GM18502 (cell line): ENCODE data around the gene HOXC13.

Experiments
- ATAC-seq: cut with Tn5 transposase; IDR thresholded peaks from one replicate; pipeline ENCODE4 v1.9.1; 2021; ENCODE audit warnings: mild to moderate bottlenecking; ENCODE audit not compliant: unreplicated experiment, poor library complexity

HOXC13 gene

DNA sequence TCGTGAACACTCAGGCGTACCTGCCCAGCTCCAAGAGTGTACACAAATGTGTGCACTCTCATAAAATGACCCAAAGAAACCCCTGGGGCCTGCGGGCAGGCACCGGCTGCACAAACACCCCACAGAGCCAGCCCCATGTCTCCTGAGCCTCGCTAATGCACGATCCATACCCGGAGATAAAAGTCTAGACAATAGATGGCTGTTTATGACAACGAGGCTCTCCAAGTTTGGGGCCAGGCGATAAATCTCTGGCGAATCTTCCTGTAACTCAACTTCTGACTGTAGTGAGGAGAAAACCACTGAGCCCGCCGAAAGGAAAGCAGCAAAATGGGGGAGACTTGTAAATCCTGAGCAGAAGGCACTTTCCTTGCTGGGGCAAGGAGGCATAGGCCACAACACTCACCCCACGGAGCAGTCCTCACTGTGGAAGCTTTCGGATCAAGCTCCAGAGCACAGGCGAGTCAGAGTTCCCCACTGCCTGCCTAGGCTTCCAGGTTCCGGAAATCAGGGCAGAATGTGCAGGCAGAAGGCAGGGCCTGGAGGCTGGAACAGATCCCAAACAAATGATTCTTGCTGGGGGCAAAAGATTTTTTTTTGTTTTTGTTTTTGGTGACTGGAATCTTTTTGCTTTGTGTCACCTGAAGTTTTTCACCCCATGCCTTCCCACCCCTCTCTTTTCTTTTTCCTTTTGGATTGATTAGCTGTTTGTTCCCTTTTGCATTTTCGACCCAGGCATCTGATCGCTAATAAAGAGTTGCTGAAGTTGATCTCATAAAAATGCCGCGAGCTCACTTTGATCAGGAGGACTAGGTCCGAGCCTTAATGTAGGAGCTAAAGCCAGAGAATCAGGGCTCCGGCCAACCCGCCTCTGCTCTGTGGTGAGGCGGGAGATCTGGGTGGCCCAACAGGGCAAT is 29.8 kb downstream of the HOXC13 start:
- ATAC-seq, result no peak

DNA sequence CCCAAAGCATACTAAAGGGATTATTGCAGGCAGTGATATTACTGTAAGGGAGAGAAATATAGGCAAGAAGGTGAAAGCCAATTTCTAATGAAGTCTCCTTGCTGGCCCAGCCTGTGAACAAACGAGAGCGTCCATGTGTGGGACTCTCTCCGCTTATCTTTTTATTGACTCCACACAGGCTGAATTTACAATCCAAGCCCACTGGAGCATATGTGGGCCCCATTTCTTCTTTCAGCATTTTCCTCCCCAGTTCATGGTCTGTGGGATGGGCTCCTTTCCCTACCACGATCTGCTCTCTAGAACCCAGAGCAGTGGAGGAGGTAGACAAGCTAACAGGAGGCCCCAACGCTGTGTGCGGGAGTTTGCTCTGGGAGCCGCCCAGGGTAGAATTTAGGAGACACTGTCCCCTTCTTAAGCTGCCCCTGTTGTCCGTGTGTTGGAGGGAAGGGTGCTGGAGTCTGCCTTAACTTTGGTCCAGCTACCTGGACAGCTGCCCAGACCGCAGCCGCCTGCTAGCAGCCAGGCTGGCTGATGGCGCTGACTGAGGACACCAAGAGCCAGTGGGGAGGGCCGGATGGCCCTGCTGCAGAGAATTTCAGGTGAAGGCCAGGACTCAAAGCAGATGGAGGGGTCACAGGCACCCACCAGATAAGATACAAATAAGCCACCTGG is 31.1 kb downstream of the HOXC13 start:
- no peak for ATAC-seq

DNA sequence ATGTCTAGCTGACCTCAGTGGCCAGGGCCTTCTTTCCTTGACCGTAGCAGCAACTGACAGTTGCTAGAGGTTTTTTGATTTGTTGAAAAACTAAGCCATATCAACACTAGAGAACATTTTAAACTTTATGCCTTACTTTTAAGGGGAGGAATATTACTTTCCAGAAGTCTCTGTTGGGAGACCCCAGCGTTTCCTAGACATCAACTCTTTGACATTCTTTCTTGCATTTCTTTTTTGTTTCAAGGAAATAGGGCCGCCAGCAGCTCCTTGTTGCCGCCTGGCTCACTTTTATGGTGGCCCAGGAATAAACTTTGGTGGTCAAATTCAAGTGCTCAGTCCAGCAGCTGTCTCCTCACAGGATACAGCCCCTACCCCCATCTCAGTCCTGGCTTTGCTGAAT is 31.8 kb downstream of the HOXC13 start:
- no peak for ATAC-seq

DNA sequence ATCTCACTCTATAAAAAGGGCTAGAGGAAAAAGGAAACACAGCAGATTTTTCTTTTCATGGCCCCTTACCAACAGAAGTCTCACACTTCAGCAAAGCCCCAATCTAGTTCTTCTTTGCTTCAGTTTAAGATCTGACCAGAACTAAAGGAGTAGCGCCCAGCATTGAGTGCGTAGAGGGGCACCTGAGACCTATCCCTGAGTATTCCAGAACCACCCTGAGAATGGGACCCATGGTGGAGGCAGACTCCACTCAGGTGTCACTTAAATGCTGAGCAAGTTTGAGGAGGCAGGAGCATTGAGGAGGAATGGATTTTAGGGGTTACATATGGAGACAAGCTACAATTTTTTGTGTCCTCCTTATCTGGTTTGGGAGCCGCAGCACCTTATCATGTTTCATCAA is 32.5 kb downstream of the HOXC13 start:
- no peak for ATAC-seq

DNA sequence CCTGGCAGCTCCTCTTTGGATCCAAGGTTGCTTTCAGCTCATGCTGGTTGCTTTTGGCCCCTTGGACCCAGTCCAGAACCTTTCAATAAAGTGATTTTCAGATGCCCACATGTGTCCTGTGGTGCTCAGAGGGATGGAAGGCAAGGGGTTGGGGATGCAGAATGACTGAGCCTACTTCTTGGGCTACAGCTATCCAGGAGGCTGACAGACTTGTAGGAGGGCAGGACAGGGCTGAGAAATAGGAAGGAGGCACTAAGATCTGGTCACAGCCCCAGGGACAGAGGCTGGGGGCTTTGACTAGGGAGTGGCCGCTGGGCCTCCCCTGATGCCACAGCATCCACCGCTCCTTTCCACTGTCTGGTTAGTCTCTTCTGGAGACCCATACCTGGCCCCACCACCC is 33.1 kb downstream of the HOXC13 start:
- ATAC-seq, result no peak

DNA sequence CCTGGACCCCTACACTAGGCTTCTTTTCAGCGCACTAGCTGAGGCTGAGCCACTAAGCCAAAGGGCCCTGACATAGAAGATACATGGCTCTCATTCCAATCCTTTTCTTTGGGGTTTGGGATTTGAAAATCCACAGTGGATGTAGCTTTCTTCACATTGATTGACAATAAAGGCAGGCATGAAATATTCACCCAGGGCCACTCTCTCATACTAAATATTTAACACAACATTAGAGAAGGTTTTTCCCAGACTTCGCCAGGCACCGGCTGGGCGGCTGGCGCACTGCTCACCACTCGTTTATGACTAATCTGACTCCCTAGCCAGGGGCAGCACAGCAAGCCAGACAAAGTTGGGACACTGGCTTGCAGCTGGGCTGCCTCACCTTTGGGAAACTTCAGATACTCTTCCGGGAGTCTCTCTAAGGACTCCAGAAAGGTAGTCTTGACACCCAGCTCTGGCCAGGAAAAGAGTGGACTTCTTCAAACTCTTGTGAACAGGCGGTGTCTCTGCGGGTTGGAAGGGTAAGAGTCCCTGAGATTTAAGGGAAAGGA is 33.6 kb downstream of the HOXC13 start:
- ATAC-seq, result no peak

DNA sequence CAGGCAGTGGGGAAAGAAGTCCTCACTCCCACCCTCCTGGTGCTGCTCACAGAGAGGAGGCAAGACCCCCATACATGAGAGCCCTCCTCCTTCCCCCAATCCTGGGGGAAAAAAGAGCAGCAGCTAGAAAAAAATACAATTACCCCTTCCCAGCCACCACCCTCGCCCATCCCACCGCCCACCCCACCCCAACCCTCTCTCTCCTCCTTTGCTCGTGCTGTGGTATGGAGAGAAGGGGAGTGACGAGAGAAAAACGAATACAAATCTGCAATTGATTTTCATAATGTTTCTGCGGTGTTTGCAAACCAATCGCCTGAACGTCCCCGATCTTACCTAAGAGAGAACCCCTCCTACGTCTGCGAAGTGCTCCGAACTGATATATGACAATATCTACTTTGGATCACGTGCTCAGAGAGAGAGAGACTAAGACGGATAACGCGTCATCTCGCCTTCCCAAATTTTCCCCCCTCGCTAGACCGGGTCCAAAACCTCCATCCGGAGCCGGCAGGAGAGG is 34.1 kb downstream of the HOXC13 start, which contains the start of gene HOXC11:
Gene HOXC11, plus strand, starts transcription at position 405 of the 514 bp plus-strand sequence. CDS start 116 bp downstream, outside the sequence.
- no peak for ATAC-seq

DNA sequence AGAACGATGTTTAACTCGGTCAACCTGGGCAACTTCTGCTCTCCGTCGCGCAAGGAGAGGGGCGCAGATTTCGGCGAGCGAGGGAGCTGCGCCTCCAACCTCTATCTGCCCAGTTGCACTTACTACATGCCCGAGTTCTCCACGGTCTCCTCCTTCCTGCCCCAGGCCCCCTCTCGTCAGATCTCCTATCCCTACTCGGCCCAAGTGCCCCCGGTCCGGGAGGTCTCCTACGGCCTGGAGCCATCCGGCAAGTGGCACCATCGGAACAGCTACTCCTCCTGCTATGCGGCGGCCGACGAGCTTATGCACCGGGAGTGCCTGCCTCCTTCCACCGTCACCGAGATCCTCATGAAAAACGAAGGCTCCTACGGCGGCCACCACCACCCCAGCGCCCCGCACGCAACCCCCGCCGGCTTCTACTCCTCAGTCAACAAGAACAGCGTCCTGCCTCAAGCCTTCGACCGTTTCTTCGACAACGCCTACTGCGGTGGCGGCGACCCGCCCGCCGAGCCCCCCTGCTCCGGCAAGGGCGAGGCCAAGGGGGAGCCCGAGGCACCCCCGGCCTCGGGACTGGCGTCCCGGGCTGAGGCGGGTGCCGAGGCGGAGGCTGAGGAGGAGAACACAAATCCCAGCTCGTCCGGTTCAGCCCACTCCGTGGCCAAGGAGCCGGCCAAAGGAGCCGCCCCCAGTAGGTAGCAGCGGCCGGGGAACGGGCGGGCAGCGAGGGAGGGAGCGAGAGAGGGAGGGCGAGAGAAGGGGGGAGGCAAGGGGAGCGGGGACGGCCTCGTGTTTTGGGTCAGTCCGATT is 34.8 kb downstream of the HOXC13 start:
- no peak for ATAC-seq

DNA sequence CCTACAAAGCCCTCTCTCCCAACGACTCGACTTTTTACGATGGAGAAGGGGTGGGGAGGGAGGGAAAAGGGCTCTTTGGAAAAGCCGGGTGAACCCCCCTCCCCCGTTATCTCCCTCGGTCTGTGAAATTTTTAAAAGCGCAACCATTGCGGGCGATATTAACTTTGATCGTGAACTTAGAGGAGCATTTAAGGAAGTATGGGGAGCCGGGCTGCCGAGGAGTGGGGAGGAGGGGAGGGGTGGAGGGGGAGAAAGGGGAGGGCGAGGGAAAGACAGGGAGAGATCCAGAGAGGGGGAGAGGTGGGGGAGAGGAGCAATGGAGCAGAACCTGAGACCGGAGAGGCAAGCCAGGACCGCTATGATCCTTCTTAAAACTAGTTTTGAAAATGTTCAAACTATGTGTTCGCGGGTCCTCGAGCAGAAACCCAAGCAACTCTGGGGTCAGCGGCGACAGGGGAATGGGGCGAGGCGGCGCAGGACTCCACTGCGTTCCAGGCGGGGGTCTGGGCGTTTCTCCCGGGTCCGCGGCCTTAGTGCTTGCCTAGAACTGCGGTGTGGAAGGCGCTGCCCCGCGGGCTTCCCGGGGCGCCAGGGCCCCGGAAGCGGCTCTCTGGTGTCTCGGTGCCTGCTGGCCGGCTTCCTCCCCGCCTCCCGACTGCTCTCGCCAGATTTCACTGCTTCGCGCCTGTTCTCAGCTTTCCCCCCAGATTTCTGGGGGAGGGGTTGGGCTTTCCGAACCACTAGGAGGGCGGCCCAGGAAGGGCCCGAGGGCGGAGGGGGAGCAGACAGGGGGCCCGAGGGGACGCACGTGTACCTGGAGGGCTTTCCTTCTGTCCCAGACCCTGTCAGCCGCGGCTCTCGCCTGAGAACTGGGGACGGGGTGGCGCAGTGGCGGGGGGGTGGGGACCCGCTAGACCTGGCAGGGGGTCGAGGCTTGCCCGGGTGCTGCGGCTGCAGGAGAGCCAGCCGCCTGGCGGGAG is 35.7 kb downstream of the HOXC13 start, which contains the start of gene HOTAIR:
Gene HOTAIR, minus strand, starts transcription at position 871 of the 980 bp plus-strand sequence.
- no peak for ATAC-seq

DNA sequence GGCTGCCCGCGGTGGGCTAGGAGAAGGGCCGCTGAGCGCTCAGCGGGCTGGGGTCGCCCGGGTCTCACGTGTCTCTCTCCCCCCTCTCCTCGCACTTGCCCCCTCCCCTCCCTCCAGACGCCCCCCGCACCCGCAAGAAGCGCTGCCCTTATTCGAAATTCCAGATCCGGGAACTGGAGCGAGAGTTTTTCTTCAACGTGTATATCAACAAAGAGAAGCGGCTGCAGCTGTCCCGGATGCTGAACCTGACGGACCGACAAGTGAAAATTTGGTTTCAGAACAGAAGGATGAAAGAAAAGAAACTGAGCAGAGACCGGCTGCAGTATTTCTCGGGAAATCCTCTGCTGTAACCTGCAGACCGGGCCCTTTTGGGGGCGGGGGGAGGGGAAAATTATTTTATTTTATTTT is 36.4 kb downstream of the HOXC13 start:
- ATAC-seq, result no peak

DNA sequence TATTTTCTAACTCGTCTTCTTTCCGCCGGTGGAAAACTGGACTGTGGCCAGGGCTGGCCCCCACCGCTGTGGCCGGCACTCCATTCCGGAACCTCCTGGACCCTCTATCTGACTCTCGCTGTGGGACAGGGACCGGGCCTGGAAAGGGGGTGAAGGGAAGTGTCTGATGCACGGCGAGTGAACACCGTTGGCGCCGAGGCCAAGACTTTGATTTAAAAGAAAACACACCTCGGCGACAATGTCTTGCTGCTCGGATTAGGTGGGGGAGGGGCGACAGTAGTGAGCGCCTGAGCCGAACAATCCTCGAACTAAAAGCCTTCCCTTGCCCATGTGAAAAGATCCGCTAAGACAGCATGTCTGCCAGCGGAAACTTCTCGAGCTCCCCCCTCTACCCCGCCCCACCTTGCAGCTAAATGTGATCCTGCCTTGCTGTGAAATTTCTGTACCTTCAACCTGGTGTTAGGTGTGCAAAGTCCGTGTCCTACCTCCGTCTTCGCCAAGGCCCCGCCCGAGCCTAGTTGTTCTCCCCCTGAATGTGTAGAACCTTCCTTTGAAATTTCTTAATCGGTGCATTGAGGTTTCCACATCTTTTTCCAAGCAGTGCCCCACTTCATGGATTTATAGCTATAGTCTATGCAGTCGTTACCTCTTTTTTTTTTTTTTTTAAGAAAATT is 37.0 kb downstream of the HOXC13 start:
- ATAC-seq, result no peak

DNA sequence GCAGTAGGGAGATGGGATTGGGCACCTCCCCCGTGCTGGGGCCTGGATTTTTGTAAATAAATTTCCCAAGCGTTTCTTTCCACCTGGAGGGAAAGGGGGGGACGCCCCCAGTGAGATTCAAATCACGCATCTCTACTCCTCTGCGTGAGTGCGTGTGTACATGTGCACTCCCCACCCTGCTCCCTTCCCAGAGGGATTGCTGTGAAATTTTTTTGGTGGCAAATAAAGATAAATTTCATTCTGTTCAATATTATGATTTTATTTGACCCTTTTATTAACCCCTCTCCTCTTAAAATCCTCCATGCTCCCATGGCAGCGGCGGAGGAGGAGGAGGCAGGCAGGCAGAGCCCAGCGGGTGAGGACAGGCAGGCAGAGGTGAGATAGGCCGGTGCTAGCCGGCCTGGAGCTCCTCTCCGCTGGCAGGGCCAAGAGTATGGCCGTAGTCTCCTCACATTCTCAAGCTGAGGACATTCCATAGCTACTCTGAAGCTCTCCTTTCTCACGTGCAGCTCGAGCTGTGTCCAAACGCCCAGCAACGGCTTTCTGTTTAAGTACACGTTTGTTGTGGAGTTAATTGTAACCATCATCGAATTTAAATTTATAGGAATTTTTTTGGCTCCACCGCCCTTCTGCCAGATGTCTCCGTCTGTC is 37.7 kb downstream of the HOXC13 start:
- ATAC-seq, result no peak

DNA sequence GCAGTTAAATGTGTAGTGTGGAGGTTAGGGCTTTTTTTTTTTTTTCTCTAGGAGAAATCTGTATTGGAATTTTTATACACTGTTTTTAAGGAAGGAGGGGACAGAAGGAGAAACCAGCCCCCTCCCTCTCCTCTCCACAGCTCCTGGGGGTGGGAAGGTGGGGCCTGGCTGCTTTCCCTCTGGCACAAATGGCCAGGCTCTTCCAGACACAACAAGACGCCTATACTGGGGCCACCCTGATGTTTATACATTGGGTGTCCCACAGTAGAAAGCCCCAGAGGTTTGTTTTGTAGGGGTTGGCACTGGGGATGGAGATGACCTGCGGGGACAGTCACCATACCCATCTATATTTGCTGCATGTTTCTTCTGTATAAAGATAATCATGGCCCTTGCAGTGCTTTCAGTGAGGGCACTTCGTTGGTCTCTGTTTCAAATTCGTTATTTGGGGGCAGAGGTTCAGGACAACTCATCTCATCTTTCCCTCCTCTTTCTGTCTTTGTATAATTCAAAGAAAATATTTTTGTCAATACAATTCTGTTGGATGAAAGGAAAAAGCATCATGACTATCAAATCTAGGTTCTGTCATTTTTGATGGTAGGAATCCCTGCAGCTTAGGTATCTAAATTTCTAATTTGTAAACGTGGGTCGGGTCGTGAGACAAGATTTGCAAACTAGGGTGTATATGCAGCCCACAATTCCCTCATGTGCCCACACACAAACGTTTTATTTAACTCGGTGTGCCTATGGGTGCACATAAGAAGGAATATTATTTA is 38.4 kb downstream of the HOXC13 start:
- no peak for ATAC-seq

DNA sequence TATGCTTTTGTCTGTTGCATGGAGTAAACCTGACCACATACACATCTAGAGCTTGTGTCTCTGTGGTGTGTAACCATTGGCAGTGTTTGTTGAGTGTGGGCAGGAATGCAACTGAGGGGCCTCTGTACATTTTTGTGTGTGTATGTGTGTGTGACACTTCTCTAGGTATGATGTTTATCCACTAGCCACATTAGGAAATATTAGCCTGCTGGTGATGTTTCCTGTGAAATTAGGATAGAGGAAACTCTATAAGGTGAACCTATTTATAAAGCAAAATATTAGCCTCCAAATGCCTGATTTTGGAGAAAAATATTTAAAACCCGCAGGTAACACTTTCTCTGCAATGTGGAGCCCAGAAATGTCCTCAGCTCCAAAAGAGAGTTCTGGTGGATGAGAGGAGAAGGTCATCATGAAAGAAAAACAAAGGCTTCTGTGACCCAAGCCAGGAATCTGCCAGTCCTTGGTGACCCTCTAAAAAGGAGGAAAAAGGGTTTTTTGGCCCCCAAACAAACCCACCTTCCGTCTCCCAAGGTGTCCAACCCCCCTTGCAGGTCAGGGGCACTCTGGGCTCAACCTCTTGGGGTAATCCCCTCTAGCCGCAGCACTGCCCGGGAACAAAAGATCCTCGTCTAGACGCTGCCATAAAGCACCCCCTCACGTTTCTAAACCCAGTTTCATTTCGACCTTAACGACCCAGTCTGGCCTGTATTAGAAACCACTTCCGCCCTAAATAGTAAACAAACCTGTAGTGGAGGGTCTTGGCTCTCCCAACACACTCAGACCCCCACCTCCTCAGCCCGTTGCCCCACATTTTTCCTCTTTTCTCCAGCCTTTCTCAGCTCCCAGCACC is 39.2 kb downstream of the HOXC13 start:
- ATAC-seq, result no peak

DNA sequence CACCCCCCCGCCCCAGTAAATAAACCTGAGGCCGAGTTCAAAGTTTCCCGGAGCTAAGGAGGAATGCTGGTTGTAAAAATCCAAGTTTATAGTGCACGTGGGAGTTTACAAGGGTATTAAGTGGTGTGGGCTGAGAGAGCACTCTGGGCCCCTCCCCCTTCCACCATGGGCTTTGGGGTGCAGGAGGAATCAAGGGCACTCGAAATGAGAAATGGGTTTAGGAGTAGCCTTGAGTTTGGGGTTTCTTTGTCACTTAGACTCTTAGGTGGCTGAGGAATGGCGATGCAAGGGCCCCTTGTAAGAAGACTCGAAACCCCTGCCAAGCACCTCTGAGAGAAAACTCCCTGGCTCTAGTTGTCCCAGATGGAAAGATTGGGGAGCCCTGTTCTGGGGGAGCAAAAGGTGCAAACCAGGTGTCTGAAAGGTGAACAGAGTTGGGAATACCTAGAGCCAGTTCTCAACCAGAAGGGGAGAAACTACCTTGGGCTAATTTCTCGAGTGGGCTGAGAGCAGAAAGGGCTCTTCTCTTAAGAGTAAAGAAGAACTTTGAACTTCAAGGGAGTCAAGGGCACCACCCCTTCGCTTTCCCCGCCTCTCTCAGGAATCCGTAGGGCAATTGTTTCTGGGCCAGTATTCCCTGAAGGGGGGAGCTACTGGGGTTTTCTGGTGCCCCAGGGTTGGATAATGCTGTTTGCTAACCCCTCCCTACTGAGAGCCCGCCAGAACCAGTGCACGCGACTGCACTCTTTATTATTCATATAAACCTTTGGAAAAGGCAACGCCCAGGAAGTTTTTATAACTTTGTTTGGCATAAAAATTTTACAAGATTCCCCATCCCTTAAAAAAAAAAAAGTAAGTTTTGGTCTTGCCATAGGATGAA is 40.1 kb downstream of the HOXC13 start:
- no peak for ATAC-seq
